COR-L47 (cell line): ENCODE results near the gene GNG4.
A peak's percentile ranks its signal among the peaks of the same experiment; 100 is the strongest.
"Not testable (repeated sequence)": the region's sequence is repeated elsewhere in the genome, so short reads cannot be mapped to it uniquely, and the experiment has no call there.

Experiments used
- DNase-seq: peaks from one replicate; lab custom pipeline; 2025; lab: John Stamatoyannopoulos, UW

GNG4 gene

DNA sequence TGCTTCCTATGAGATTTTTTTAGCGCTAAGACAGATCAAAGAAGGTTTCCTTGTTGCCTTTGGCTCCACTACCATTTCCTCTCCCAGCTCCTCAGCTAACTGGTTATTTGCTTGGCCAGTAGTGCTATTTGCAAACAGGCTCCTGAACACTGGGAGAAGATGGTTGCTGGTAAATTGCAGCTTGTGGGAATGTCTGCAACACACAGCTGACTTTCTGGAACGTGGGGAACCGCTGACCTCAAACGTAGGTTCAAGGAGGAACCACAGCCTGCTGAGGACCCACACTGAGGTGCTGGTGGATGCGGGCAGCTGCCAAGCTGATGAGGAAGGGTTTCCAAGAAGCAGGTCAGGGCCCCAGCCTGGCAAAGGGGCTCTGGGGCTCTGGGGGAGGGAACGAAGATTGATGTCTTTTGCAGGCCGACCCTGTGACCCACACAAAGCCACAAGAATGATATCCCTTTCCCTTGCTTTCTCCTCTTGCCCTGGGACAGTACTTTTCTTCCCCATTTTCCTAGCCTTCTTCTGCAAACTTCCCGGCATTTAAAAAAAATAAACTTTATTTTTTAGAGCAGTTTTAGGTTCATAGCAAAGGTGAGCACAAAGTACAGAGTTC lies 24.8 kb downstream of the GNG4 start:
- DNase-seq = no peak

DNA sequence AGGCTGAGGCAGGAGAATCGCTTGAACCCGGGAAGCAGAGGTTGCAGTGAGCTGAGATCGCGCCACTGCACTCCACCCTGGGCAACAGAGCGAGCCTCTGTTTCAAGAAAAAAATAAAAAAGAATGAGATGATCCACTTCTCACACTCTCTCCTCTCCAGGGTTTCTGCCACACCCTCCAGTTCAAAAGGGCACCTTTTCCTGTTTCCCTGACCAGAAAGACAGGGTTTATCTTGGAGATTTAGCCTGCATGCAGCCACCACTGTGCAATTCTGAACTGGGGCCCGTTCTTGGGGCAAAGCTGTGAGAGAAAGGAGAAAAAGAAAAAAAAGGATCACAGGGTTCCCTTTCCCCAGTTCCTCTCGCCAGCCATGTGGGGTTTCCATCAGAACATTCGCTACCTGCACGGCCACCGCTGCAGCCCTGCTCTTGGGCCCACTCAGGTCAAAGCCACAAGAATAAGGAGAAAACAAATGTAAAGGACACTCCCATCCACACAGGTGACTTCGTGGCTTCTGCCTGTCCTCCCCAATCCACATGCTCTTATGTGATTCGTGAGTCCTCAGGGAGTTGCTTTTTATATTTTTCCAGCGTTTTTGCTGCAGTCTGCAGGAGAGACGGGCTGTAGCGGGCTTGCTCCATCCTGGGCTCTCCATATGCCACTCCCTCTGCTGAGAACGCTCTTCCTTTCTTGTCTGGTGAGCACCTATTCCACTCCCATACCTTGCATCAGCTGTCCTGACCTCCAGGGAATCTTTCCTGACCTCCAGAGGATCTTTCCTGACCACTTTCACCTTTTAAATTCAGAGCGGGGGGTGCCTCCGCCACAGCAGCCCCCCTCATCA lies 26.4 kb downstream of the GNG4 start:
- no peak for DNase-seq

DNA sequence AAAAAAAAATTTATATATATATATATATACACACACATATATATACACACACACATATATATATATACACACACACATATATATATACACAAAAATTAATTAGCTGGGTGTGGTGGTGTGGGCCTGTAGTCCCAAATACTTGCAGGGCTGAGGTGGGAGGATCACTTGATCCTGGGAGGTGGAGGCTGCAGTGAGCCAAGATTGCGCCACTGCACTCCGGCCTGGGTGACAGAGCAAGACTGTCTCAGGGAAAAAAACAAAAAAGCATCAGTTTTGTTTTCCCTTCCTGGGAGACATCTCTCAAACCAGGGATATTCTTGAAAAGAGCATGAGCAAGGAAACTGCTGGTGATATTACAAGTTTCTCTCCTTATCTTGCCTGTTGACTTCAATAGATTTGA lies 30.4 kb downstream of the GNG4 start:
- DNase-seq = not testable (repeated sequence)

DNA sequence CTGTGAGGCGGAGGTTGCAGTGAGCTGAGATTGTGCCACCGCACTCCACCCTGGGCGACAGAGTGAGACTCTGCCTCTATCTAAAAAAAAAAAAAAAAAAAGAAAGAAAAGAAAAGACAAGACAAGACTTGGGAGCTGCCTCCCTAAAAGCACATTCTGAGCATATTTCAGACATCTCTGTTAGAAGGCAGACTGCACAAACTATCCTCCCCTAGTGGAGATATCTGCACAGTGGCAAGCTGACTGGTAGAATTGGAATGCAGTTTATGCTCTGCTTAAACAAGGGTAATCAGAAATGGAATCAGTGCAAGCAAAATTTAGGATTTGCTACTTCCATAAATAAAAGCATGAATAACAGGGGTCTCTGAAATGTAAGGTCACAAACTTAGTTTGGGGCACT lies 31.8 kb downstream of the GNG4 start:
- DNase-seq = no peak

DNA sequence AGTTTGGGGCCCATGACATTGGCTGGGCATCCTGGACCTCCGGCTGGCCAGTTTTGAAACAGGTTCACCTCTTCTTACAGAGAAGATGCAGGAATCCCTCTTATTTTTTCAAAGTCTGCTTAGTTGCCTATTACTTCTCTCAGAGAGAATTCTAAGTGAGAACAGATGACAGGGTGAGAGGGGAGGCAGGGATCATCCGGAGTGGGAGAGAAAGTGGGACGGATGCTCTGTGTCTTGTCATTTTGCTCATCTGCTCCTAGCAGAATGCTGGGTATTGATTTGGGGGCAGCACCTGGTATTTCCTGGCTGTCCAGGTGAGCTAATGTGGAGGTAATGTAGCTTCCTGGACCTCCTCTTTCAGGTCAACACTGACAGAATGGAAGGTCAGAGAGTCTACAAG lies 32.4 kb downstream of the GNG4 start:
- no peak for DNase-seq

DNA sequence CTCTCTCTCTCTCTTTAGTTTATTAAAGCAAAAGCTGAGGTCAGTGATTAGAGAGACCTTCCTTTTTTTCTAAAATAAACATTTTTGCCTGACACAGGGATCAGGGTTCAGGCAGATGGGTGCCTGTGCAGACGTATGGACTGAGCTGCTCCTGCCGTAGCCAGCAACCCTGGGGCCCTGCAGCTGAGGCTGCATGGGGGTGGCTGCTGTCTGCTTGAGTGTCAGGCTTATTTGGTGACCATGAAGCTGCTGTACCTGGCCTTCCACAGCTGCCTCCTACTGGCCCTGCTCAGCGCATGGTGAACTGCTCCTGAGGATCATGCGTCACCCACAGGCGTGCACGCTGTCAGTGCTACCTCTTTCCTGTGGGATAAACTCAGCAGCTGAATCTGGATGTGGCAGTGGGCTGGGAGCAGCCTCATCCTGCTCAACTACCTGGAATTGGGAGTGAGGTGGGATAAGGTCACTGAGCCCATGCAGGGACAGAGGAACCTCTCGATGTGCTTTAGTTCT lies 35.1 kb downstream of the GNG4 start:
- DNase-seq = no peak

DNA sequence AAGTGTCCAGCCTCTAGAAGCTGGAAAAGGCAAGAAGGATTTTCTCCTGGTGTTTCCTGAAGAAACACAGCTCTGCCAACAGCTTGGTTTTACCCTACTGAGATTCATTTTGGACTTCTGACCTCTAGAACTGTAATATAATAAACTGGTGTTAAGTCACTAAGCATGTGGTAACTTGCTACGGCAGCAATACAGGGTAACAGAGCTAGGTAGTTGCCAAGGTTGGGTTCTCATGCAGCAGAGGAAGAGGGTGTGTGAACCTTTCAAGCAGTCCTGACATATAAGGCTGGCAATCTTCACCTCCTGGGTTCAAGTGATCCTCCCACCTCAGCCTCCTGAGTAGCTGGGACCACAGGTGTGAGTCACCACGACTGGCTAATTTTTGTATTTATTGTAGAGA lies 36.0 kb downstream of the GNG4 start:
- no peak for DNase-seq

DNA sequence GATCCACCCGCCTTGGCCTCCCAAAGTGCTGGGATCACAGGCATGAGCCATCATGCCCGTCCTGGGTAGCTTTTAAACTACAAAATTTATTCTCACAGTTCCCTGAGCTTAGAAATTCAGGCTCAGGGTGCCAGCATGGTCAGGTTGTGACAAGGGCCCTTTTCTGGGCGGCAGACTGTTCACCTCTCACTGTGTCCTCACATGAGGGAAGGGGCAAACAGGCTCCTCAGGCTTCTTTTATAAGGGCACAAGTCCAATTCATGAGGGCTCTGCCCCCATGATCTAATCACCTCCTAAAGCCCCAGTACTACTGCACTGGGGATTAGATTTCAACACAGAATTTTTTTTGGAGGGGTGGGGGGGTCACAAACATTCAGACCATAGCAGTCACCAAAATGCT lies 36.8 kb downstream of the GNG4 start:
- no peak for DNase-seq

DNA sequence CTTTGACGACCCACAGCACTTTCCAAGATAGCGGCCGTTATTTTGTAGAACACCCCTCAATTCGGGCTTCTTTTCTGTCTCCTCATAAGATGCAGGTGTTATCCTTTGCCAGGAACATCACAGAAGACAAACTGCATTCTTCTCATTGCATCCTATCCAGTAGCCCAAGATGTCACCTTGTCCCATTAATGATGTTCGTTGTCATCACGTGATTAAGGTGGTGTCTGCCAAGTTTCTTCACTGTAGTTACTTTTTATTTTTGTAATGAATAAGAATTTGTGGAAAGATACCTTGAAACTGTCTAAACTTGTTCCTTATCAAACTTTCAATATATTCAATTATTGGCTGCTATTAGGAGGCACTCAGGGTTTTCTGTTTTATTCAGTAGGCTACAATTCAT lies 39.4 kb downstream of the GNG4 start:
- DNase-seq = no peak

DNA sequence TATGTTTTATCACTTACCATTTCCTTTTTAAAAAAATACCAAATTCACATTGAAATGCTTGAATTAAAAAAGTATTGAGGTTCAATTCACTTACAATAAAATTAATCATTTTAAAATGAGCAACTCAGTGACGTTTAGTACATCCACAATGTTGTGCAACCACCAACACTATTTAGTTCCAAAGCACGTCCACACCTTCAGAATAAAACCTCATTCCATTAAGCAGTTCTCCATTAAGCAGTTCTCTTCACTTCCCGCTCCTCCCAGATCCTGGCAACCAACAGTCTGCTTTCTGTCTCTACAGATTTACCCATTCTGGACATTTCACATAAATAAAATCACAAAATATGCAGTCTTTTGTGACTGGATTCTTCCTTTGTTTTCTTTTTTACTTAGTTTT lies 41.3 kb downstream of the GNG4 start:
- DNase-seq = no peak

DNA sequence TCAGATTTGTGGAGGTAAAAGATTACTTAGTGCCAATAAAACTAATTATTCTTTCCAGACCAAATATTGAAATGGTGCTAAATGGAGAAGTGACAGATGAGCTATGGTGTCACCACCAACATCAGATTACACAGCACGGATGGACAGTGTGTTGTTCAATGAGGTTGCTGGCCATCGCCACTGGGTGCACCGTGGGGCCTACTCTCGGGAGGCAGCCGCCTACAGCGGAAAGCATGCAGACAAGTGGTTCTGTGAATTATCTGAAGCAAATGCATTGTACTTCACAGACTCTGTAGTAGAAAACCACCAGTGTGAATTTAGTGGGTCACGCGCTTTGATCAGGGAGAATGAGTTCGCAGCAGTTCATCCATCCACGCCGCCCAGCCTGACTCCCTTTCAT lies 42.3 kb downstream of the GNG4 start:
- DNase-seq = no peak

DNA sequence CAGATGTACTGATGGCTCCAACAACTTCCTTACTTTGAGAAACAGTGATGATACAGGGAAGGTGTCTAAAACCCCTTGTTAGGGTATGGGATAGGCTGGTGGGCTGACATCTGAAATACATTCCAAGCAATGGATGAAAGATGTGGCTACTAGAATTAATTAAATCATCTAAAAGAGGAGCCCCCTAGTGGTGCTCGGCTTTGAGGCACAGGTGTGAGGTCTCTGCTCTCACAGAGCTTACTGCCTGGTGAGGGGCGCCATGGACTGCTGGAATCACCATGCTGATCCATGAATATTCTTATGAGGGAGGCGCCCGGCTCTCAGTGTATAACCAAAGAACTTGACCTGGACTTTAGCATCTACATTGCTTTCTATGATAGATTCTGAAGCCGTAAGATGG lies 48.5 kb downstream of the GNG4 start:
- peak; percentile 7 for DNase-seq

DNA sequence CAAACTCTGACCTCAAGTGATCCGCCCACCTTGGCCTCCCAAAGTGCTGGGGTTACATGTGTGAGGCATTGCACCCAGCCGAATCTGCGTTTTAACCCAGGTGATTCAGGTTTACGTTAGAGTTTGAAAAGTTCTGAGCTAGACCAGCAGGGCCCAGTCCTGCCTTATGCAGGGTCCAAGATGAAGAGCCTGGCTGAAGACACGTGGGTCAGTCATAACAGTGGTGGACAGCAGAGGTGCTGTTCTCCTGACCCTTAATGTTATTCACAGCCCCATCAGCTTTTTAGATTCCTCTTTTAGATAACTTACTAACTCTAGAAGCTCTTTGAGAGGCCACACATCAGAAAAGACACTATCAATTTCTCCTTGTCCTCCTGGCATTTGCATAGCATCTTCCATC lies 50.0 kb downstream of the GNG4 start:
- DNase-seq = no peak

DNA sequence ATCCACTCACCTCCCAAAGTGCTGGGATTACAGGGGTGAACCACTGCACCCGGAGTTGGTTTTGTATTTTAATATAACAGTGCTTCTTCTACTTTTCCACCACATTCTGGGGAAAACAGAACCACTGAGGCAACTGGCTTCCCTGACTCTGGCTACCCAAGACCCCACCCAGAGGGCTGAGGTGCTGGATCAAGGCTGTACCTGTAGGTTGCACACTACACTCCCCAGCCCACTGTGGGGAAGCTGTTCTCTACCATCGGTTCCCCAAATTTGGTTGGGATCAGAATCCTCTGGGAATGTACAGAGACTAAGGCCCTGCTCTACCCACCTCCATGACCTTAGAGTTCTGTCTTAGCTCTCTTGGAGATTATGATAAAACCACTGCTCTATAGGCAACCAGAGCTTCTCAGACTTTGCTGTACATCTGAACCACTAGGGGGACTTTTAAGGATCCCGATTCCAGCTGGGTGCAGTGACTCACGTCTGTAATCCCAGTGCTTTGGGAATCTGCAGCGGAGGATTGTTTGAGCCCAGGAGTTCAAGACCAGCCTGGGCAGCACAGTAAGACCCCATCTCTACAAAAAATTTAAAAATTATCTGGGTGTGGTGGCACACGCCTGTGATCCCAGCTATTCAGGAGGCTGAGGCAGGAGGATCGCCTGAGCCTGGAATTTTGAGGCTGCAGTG lies 51.6 kb downstream of the GNG4 start:
- no peak for DNase-seq

DNA sequence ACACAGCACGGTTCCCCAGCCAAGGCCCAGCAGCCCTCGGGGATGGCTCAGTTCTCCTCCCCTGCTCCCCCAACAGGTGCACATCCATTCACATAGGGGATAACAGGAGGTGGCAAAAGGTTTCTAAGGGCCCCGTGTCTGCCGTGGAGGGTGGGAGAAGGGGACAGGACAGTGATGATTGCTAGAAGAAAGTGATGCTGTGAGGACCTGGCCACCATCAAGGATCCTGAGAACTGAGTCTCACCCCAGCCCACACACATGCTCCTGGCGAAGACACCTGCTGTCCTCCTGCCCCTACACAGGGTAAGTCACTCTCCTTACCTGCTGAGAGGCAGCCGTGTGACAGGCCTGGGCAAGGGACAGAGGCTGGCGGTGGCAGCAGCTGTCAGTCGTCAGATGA lies 54.5 kb downstream of the GNG4 start:
- no peak for DNase-seq

DNA sequence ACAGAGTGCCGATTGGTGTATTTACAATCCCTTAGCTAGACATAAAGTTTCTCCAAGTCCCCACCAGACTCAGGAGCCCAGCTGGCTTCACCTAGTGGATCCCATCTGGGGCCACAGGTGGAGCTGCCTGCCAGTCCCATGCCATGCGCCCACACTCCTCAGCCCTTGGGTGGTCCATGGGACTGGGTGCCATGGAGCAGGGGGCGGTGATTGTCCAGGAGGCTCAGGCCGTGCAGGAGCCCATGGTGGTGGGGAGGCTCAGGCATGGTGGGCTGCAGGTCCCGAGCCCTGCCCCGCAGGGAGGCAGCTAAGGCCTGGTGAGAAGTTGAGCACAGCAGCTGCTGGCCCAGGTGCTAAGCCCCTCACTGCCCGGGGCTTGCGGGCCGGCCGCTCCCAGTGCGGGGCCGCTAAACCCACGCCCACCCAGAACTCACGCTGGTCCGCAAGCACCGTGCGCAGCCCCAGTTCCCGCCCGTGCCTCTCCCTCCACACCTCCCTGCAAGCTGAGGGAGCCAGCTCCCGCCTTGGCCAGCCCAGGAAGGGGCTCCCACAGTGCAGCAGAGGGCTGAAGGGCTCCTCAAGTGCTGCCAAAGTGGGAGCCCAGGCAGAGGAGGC lies 55.2 kb downstream of the GNG4 start:
- not testable (repeated sequence) for DNase-seq

DNA sequence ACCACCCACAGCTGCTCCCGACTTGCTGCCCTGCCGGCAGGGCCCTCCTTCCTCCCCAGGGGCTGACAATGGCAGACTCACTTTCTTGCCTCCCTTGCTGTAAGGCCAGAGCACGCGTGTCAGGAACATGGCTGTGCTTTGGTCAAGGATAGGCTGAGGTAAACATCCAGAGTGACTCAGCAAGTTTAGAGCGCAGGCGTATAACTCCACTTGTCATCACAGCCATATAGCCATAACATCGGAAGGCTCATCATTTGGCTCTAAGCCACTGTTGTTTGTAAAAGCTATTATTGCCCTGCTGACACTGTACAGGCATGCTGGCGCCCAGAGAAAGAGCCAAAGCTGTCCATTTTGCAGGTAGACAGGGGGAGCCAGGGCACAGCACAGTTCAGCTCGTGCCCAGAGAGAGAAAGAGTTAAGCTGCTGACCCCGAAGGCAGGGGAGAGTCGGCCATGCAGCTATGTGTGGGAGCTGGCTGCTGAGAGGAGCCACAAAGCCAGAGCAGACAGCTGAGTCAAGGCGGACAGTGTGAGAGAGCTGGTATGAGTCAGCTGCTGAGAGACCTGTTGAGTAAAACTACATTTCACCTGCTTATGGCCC lies 60.6 kb downstream of the GNG4 start:
- no peak for DNase-seq

DNA sequence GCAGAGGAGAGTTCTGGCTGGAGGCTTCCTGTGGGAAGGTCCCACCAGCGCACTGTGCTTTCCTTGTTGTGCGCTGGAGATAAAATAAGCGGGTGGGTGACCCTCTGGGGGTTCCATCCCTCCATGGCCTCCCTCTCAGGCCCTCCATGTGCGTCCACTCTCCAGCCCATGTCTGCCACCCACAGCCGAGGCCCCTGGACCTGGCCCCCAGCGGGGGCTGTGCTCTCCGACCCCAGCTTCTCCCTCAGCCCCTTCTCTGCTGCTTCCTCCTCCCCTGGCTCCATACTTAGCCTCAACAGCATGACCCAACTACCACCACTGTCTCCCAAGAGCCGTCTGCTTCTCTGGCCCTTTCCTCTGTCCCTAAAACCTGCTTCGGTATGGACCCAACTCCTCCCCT lies 61.4 kb downstream of the GNG4 start:
- no peak for DNase-seq

DNA sequence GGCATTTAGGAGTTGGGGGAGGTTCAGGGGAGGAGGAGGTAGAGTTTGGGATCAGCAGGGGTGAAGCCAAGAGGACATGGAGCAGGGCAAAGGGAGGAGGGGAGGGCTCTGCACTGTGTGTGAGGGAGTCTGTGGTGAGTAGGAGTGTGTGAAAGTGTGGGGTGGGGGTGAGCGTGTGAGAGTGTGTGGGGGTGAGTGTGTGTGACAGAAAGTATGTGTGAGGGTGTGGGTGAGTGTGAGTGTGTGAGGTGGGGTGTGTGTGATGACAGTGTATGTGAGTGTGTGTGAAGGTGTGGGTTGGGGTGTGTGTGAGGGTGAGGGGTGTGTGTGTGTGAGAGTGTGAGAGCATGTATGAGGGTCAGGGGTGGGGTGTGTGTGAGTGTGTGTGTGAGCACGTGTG lies 62.6 kb downstream of the GNG4 start:
- no peak for DNase-seq

DNA sequence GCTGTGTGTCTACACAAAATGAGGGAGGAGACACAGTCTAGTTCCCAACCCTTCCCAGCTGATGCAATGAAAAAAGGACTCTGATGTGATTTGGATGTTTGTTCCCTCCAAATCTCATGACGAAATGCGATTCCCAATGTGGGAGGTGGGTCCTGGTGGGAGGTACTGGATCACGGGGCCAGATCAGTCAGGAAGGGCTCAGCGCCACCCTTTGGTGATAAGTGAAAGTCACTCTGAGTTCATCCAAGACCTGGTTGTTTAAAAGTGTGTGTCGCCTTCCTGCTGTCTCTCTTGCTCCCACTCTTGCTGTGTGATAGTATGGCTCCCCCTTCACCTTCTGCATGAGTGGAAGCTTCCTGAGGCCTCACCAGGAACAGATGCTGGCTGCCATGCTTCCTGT lies 63.2 kb downstream of the GNG4 start:
- DNase-seq = no peak

DNA sequence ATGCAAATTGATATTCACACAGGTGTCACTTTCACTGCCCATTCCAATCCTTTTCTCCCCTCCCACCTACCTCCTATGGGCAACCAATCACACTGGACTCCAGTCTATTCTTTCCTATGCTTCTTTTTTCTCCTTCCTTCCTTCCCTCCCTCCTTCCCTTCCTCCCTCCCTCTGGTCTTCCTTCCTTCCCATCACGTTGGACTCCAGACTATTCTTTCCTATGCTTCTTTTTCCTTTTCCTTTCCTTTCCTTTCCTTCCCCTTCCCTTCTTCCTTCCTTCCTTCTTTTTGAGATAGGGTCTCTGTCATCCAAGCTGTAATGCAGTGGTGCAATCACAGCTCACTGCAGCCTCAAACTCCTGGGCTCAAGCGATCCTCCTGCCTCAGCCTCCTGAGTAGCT lies 64.6 kb downstream of the GNG4 start:
- no peak for DNase-seq

DNA sequence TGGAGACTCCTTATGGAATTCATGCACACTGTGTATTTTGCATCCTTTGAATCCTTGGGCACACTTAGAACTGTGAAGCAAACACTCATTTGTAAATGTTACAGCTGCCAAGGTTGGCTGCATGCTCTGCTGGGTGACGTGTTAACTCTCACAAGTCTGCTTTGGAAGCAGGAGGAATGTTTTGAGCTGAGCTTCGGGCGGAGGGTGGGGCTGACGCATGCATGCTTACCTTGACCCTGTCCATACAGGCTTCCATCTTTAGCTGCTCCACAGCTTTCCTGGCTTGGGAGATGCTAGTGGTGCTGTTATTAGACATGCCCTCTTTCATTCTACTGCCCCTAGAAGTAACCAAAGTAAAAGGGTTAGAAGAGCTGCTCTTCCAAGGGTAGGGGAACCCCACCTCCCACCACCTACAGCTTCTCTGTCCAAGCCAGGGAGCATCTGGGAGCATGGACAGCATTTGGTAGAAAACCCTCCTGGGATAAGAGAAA lies 66.0 kb downstream of the GNG4 start:
- DNase-seq = no peak
